ENCODE data around the gene PACSIN2.

The PACSIN2 gene

DNA sequence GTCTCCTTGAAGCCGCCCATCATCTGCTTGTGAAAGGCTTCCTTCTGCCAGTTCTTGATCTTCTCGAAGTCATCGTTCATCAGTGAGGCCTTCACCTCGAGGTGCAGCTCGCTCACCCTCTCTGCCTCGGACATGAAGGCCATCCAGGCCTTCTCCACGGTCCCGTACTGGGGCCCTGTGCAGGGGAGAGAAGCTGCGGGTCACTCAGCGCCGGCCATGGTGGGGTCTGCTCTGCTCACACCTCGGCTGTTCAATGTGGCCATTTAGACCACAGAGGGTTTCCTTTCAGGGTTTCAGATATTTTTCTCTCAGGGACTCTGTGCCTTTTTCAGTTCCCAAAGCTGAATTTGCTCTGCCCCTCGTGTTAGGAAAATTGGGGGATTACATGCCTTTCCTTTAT, 123.9 kb downstream of the PACSIN2 start:
- H3K27ac ChIP-seq: no peak overlapping the region
- no peak for TF ChIP-seq ZFX (IDR thresholded peaks at IDR 0.05; ENCODE audit: borderline replicate concordance)
- TF ChIP-seq, protein P1, sequence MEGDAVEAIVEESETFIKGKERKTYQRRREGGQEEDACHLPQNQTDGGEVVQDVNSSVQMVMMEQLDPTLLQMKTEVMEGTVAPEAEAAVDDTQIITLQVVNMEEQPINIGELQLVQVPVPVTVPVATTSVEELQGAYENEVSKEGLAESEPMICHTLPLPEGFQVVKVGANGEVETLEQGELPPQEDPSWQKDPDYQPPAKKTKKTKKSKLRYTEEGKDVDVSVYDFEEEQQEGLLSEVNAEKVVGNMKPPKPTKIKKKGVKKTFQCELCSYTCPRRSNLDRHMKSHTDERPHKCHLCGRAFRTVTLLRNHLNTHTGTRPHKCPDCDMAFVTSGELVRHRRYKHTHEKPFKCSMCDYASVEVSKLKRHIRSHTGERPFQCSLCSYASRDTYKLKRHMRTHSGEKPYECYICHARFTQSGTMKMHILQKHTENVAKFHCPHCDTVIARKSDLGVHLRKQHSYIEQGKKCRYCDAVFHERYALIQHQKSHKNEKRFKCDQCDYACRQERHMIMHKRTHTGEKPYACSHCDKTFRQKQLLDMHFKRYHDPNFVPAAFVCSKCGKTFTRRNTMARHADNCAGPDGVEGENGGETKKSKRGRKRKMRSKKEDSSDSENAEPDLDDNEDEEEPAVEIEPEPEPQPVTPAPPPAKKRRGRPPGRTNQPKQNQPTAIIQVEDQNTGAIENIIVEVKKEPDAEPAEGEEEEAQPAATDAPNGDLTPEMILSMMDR (IDR thresholded peaks at IDR 0.05): no peak

DNA sequence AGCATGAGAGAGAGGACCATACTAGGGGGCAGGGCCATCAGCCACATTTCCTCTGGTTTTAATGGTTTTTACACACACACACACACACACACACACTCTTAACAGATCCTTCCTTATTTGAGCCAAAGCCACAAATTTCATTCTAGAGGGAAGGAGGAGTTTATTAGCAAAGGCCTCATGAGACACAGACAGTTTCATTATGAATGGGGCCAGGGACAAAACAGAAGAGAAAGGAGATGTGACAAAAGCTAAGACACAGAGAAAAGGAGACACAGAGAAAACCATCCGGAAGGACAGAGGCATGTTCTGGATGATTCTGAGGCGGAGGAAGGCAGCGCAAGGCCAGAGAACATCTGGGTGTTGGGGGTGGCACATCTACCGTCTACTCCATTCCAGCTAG, 125.6 kb downstream of the PACSIN2 start:
- TF ChIP-seq, protein P1 (IDR thresholded peaks at IDR 0.05): no peak
- TF ChIP-seq ZFX (IDR thresholded peaks at IDR 0.05; ENCODE audit: borderline replicate concordance): no peak
- no peak overlapping the region for H3K27ac ChIP-seq

DNA sequence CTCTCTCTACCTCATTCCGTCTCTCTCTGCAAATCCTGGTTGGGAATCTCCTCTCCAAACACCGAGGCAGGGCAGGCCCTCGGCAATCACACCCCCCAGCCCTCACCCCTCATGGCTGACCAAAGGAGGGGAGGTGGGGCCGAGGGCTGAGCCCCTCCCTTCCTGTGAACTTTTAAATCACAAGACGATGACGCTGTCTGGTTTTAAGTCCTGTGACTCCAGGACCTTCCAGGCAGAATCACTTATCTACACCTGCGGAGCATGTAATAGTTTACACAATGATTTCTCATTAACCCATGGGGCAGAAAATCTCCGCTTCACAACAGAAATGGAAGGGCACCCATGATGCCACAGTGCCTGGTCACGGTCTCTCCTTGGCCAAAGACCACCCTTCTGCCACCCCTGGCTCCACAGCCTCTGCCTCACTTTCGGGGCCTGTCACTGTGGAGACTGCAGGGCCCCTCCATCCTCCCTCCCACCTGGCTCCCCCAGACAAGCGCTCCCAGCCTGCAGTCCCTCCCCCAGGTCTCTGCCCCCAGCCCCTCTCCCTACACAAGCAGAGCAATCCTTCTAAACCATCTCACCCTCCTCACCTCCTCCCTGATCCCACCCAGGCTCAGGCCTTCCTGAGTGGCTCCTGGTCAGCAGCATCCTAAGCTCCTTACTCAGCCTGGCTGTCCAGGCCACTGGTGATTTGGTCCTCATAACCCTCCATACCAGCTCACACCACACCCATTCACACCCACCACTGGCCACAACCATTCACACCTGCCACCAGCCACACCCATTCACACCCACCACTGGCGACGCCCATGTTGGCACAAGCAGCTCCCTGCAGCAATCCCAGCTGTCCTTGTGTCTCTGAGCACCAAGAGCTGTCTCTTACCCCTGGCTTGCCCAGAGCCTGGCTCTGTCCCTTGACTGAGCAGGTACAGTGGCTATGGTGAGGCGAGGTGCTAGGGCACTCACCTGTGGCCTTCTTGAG, 127.1 kb downstream of the PACSIN2 start:
- TF ChIP-seq, protein P1 (IDR thresholded peaks at IDR 0.05): no peak
- TF ChIP-seq ZFX (IDR thresholded peaks at IDR 0.05; ENCODE audit: borderline replicate concordance): no peak
- H3K27ac ChIP-seq: no peak overlapping the region

DNA sequence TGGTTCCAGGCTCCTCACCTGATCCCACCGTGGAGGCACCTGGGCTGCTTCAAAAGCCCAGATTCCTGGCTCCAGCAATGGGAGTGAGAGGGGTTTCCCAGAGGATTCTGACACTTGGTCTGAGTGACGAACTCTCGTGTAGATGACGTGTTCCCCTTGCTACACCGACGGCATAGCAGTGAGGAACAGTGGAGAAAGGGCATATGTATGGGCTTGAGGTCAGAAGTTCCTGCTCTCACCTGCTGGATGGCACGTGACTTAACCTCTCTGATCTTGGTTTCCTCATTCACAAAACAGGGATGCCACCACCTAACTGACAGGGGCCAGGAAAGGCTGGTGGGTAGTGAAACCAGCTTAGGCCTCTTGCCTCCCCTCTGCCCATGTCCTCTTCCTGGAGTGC, 127.8 kb downstream of the PACSIN2 start:
- TF ChIP-seq, protein P1 (IDR thresholded peaks at IDR 0.05): no peak
- TF ChIP-seq ZFX (IDR thresholded peaks at IDR 0.05; ENCODE audit: borderline replicate concordance): no peak
- H3K27ac ChIP-seq: no peak overlapping the region

DNA sequence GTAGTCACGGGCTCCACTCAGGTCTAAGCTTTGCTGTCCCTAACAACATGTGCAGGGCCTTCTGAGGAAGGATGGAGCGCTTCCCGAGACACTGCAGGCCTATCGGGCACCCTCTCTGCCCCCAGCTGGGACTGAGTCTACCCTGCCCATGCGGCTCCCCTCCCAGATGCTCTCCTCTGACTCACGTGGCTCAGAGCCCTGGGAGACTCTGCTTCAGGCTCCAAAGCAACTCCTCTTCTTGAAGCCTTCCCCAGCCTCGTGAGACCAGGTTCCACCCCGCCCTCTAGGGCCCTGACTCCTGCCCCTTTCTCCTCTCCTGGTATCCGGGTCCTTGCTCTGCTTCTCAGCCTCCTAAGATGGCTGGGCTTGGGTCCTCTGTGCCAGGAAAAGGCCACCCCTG, 129.5 kb downstream of the PACSIN2 start:
- no peak overlapping the region for H3K27ac ChIP-seq
- no peak for TF ChIP-seq ZFX (IDR thresholded peaks at IDR 0.05; ENCODE audit: borderline replicate concordance)
- TF ChIP-seq, protein P1 (IDR thresholded peaks at IDR 0.05): no peak

DNA sequence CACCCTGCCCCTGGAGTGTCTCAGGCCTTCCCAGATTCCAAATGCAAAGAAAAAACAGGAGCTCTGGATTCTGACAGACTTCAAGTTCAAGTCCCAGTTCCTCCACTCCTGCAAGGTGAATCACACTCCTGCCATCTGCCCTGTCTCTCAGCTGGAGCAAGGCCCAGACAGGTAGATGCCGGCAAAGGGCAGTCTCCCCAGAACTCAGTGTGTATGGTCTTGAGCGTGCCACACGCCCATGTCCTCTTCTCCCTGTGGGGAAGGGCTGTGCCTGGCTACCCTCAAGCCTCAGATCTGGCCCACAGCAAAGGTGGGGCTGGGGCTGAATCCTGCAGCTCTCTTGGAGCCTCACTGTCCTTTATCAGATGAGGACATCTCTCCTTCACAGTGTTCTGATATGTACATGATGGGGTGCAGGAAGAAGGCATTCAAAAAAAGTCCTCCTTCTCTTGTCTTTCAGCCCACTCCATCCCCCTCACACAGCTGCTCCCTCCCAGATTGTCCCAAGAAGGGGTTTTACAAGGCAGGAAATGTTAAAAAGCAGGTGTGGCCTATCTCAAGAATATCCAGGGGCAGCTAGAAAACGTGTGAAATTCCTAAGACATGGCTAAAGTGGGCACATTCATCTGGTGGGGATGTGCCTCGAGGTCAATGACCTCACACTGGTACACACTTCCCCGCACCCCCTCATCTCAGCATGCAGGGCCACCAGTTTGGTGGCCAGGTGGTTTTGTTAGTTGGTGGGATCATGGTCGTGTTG, 130.2 kb downstream of the PACSIN2 start:
- no peak for TF ChIP-seq ZFX (IDR thresholded peaks at IDR 0.05; ENCODE audit: borderline replicate concordance)
- TF ChIP-seq, protein P1 (IDR thresholded peaks at IDR 0.05): no peak
- no peak overlapping the region for H3K27ac ChIP-seq
